Measurements from ENCODE around the gene HADHA.

Gene HADHA

DNA sequence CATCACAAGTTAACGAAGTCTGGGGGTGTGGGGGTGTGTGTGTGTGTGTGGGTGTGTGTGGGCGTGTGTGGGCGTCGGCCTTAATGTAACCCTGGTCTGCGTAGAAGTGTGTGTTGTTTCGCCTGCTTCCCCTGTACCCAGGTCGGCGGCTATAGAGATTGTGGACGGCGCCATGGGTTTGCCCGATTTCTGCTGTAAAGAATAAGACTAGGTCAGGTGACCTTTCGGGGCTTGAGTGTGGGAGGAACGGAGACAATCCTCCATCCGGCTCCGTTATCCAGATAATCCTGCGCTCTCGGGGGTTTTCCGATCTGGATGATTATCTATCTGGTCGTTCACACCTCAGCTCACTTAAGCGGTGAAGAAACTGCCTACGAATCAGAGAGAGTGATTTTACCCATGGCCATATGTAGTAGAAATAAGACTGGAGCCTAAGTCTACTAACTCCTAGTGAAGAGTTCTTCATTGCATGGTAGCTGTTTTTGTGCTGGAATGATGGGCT is 850 bp upstream of the HADHA start:
- DNase-seq (ENCODE audit: low spot score), result peak; percentile 12

DNA sequence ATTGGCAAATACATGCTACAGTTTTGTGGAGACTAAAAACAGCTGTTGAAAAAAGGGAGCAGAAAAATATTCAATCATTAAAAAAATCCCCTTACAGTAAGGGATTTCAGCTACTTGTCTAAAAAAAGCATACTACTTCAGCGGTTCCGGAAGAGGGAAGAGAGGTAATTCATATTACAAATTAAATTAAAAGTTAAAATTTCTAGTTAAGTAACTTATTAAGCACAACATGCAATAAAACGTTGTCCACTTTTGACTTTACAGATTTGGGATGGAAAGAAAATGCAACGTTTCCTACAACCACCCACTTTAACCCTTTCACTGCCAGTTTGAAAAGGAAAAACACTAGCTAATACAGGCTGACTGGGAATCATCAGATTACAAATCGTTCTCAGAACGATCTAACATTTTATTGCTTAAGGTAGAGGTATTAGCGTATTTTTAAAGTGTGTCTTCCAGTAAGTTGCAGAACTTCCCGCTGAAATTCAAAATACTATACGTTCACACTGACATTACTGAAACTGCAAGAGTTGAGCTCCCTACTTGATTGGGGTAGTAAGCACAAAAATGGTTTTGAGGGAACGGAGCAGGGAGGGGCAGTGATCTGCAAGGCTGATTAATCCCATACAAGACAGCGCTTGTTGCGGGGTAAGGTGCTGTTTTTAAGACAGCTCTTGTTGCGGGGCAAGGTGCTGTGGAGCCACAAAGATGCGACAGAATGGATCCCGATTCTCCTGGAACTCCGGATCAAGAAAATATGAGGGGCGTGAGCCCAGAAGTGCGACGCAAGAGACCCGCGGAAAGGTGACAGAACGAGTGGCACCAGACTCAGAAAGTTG is 743 bp downstream of the HADHA start:
- DNase-seq (ENCODE audit: low spot score), result peak; percentile 14

DNA sequence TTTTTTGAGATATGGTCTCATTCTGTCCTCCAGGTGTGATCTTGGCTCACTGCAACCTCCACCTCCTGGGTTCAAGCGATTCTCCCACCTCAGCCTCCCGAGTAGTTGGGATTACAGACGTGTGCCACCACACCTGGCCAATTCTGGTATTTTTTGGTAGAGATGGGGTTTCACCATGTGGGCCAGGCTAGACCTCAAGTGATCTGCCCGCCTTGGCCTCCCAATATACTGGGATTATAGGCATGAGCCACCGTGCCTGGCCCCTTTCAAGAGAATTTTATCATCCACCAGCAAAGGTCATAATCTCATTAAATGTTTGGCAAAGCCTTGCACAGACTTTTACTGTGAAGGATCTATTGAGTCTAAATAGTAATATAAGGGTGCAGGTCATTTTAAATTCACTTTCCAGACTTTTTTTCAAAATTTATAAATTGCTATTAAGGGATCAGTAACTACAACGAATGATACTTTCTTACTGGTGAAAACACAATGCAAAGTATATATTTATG is 2.5 kb downstream of the HADHA start:
- DNase-seq (ENCODE audit: low spot score), result no peak

DNA sequence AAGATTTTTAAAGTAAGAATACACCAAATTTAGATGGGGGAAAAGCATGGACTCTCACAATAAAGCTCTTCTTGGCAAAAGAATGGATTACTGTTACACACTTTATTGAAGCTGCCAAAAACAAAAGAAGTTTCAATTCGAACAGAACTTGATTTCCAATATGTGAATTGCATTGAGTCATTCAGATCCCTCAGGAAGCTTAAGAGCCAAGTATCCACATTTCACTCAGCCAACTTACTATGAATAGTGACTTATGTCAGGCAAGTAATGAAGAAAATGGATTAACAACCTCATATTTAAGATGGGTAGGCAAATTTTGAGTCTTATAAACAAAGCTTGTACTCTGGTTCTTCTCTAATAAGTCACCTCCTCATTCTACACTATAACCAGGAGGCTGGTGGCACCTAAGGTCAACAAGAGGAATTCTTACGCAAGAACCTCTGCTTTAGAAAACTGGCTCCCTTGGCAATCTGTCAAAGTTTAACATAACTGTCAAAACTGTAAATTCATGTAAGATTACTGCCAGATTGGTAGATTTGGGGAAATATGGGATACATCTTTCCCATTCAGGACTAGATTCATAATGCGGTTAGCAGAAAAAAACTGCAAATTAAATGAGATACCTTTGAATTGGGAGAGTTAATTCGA is 6.0 kb downstream of the HADHA start:
- DNase-seq (ENCODE audit: low spot score), result no peak

DNA sequence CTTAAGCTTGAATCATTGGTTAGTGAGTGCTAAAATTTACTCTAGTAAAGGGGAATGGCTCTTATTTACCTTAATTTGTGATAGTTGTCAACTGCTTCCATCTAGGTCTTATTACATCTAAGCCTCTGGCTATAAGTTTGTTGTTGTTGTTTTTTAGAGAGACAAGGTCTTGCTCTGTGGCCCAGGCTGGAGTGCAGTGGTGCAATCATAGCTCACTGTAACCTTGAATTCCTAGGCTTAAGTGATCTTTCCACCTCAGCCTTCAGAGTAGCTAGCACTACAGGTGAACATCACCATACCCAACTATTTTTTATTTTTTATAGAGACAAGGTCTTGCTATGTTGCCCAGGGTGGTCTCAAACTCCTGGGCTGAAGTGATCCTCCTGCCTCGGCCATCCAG is 6.6 kb downstream of the HADHA start:
- no peak for DNase-seq (ENCODE audit: low spot score)

DNA sequence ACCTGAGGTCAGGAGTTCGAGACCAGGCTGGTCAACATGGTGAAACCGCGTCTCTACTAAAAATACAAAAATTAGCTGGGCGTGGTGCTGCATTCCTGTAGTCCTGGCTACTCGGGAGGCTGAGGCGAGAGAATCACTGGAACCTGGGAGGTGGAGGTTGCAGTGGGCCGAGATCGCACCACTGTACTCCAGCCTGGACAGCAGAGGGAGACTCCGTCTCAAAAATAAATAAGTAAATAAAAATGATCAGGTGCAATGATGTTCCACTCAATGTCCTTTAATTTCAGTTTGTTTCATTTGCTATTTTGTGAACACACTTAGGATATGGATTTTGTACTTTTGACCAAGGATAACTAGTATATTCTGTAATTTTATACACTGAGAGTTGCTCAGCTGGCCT is 9.3 kb downstream of the HADHA start:
- DNase-seq (ENCODE audit: low spot score), result no peak

DNA sequence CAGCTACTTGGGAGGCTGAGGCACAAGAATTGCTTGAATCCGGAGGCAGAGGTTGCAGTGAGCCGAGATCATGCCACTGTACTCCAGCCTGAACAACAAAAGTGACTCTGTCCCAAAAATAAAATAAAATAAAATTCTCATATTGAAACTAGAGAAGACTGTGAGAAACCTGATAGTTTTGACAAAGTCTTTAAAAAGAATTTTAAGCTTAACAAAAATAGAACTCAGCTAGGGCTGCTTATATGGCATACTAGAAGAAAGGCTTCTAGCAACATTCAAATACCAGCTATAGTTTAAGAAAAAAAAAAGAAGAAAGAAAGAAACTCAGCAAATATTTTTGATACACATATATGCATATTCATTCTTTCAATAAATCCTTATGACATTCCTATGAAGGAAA is 13.6 kb downstream of the HADHA start:
- no peak for DNase-seq (ENCODE audit: low spot score)

DNA sequence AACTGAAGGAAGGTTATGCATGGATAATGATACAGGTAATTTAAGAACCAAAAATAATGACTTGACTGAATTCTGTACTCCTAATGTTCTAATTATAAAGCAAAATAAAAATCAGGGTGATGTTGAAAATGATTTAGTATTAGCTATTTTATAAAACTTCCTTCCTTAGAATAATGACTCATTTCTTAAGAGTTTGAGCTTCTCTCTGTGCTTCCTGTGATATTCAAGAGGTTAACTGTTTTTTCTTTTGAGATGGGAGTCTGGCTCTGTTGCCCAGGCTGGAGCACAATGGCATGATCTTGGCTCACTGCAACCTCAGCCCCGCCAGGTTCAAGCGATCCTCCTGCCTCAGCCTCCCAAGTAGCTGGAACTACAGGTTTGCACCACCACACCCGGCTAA is 14.8 kb downstream of the HADHA start:
- DNase-seq (ENCODE audit: low spot score), result no peak

DNA sequence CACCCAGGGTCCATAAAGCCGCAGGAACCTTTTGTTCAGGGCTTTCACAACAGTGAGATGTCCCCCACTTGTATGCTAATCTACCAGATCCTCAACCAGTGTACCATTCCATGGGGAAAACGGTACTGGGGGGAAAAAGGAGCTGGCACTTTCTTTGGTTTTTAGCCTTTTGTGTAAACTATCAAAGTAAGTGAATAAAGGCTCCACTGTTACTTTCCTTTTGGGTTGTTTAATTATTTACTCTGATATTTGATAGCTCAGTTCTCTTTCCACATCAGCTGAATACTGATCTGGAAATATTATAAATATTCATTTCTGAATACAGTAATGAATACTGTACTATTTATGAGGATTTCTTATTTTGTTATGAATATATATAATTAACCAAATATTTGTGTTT is 20.3 kb downstream of the HADHA start:
- DNase-seq (ENCODE audit: low spot score), result no peak

DNA sequence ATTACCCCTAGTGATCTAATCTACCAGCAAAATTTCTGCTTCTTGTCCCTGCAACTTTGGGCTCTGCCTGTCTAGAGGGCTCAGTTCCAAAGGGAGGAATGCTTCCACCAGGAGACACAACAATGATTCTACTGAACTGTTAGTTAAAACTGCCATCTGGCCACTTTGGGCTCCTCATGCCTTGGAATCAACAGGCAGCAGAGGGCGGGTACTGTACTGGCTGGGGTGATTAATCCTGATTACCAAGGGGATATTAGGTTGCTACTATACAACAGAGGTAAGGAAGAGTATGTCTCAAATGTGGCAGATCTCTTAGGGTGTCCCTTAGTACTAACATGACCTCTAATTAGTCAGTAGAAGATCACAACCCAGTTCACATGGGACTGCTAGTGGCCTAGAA is 21.4 kb downstream of the HADHA start:
- DNase-seq (ENCODE audit: low spot score), result no peak

DNA sequence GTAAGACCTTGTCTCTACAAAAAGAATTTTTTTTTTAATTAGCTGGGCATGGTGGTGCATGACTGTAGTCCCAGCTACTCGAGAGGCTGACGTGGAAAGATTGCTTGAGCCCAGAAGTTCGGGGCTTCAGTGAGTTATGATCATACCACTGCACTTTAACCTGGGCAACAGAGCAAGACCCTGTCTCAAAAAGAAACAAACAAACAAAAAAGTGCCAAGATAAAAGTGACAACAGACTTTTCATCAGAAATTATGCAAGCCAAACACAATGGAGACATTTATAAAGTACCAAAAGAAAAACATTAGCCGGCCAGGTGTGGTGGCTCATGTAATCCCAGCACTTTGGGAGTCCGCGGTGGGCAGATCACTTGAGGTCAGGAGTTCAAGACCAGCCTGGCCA is 26.7 kb downstream of the HADHA start:
- DNase-seq (ENCODE audit: low spot score), result no peak

DNA sequence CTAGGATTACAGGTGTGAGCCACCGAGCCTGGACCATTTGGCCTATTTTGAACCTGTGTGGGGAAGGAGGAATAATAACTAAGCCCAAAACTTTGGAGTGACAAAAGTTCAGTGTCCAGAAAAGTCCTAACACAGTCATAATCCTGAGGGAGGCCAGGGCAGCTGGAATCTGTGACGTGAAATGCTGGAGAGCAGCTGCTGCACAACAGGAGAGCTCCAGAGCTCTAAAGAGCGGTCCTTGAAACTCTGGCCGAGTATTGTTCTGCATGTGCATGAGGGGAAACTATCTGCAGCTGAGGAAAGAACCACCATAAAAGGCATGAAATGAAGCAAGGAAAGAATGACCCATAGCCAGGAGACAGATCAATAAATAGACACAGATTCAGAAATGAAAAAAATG is 27.8 kb downstream of the HADHA start:
- DNase-seq (ENCODE audit: low spot score), result no peak

DNA sequence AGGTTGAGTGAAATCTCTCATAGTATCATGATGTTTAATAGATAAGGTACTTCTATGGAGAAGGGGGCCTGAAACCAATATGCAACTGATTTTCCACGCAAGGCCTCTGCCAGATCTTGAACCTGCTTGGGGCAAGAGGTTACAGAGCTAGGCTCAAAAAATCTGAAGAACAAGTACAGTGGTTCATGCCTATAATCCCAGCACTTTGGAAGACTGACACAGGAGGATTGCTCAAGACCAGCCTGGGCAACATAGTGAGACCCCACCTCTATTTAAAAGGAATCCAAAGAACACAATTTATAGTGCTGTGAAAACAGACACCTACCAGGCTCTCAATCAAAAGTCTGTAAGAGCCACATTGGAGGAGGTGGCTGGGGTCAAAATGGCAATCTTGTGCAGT is 28.6 kb downstream of the HADHA start:
- no peak for DNase-seq (ENCODE audit: low spot score)

DNA sequence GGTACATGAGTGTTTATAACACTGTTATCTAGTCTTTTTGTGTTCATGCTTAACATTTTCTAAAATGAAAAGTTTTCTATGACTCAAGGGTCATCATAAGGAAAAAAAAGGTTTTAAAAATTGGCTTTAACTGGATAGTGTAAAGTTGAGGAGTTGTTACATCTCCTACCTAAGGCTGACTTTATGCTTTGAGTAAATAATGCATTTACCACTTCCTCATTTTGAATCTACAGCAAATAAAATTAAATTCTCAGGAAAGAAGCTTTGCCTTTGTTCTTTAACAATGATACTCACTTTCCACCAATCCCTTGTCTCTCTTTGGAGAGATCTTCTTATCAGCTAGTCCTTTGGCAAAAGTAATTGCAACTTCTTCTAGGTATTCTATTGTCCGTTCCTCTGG is 29.7 kb downstream of the HADHA start:
- no peak for DNase-seq (ENCODE audit: low spot score)

DNA sequence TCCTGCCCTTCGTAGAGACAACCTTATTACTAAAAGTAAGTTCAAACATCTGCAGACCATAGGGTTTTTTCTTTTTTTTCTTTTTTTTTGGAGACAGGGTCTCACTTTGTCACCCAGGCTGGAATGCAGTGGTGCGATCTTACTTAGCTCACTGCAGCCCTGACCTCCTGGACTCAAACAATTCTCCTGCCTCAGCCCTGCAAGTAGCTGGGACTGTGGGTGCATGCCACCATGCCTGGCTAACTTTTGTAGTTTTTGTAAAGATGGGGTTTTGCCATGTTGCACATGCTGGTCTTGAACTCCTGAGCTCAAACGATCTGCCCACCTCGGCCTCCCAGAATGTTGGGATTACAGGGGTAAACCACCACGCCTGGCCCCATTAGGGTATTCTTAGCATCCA is 32.4 kb downstream of the HADHA start:
- no peak for DNase-seq (ENCODE audit: low spot score)

DNA sequence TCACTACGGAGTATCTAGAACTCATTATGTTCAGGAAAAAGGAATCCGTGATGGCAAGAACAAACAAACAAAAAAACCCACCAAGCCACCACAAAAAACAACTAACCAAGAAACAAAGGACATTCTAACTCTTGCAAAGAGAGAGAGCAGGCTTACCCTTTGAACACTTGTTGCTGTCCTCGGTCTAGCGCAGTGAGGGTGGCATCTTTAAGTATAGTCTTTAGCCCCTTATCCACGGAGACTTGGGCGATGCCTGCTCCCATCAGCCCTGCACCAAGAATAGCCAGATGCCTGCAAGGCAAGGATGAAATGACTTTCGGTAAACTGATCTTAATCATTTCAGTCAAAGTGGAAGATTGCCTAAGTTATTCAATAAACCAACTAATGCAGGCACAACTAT is 40.5 kb downstream of the HADHA start:
- DNase-seq (ENCODE audit: low spot score), result no peak

DNA sequence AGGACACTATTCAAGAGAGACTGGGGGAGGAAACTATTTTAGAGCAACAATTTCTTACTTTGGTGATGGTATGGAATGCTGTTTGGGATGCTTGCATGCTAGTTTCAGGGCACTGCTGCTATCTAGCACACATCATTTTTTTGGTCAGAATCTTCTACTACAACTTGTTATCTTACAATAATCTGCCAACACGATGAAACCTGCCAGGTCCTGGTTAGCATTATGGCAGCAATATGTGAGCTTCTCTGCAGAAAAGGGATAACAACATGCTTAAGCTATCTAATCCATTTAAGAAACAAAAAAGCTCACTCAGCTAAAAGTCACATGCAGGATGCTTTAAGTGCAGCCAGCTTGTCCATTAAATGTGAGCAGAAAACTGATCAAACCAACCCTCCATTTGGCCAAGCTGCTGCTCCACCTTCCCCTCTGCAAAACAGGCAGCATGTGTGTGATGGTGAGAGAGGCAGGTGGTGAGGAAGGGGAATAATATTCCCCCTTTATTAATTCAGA is 41.4 kb downstream of the HADHA start:
- DNase-seq (ENCODE audit: low spot score), result no peak

DNA sequence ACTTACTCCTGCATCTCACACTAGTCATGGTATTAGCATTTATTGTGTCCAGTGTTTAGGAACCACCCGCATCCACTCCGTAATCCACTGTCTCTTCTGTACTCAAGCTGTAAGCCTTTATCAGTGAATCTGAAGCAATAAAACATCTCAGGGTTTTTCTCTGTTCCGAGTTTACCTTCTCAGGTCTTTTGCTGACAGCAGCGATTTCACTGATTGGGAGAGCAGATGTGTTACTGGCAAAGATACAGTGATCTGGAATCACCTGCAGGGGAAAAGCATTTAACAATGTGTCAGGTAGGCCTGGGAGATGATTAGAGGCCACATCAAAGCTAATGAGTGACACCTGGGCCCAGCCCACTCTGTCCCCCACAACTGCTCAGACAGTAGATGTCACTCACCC is 46.9 kb downstream of the HADHA start:
- DNase-seq (ENCODE audit: low spot score), result no peak

DNA sequence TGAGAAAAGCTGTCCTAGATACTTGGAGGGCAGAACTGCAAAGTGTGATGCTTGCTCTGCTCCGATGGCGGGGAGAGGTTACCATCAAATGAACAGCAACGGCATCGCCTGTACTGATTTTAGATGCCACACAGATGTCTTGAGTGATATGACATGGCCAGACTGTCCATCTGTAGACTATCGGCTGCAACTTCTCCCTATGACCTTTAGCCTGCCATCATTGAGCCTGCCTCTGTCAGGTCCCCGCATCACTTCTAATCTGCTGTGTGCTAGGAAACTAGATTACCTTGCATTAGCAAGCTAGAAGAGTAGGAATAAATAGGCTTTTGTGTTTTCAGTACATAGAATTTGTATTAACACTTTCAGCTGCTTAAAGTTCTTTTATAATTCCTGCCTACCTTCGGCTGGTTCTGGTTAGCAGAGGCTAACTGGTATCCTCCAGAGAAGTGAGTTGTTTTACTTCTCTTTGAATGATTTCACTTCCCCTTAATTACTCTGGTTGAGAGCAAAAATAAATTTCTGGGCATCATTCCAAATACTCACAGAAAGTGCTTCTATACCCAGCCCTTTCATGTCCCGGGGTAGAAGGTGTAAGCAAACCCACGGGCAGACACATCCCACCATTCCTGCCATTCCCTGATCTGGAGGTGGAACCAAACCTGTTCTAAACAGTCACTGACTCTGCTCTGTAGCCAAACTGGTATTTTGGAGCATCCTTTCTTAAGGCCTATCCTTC is 47.6 kb downstream of the HADHA start:
- DNase-seq (ENCODE audit: low spot score), result no peak

DNA sequence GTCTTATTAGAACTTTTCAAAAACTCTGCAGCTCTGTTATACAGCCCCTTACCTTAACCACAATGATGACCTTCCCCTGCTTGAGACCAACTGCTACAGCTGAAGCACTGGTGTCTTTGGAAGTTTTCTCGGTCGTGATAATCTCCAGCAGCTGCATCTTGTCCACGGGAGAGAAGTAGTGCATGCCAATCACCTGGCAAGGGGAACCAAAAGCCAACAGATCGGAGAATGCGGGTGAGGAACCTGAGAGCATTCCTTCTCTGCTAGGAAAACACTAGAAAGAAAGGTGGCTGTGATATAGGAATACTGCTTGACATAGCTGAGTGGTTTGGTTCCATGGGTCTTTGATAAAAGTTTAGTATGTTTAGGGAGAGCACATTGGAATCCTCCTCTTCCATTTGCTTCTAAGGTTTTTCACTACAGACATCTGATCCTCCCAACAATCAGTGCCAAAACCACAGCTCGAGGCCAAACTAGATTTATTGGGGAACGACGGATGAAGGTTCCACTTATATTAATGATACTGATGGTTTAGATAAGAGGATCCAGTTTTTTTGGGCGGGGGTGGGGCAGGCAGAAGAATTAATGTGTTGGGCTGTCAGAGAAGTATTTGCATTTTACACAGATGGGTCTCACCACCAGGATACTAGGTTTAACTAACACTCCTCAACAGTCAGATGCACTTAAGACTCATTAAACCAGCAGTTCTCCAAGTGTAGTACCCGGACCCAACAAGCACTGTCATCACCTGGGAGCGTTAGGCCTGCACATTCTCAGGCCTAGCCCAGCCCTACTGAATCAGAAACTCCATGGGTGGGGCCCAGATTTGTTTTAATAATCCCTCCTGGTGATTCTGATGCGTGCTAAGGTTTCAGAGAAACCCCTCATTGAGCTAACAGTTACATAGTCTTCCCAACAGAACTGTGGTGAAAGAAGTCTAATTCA is 49.1 kb downstream of the HADHA start:
- no peak for DNase-seq (ENCODE audit: low spot score)

DNA sequence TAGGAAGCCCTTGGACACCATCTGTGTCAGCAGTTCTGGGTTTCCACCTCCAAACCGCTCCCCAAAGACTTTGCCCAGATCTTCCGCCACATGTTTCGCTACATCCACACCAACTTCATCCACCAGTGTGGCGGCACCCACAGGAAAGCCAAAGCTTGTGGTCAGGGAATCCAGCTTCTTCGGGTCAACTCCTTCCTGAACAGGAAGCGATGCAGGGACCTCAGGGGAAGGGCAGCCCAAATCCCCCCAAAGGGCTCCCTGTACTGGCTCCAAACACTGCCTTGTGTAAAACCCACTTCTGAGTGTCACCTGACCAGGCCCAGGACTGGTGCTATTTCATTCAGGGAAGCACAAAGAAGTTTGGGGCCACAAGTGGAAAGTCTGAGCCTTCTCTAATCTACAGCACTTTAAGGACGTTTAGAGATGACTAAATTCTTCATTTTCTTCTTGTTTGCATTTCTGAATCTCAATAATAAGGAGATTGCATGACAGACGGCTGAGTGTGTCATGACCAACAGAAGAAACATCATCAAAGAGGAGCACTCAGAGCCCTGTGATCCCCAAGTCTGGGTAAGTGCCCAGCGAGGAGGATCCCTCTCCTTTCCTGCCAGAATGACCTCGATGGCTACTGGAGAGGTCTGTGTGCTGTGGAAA is 50.7 kb downstream of the HADHA start:
- DNase-seq (ENCODE audit: low spot score), result no peak

Data from hepatic stellate cell (primary cell).